Liver (tissue), 9 donors: ENCODE measurements around the gene CYP4V2. TPM values are rescaled to one million over a fixed set of nuclear protein-coding genes. Genes with fewer than 3 reads are reported as not detected.
A peak's percentile ranks its signal among the peaks of the same experiment; 100 is the strongest.

Experiments
- DNase-seq: peaks from one replicate; pipeline ENCODE4 v3.0.0-alpha.2; 2017; ENCODE audit warnings: low spot score
- H3K27ac ChIP-seq, 2 donors: one replicate each; pipeline ENCODE4 v1.7.0; 2013; ENCODE audit warnings: inconsistent platforms in 2 of 2, low read length in 2 of 2, control low read depth in 1 of 2, low read depth in 1 of 2, mild to moderate bottlenecking in 1 of 2
- H3K27me3 ChIP-seq, 4 donors: one replicate each; pipeline versions ENCODE4 v1.6.1 to v1.7.0; 2013; ENCODE audit warnings: low read length in 3 of 4, inconsistent platforms in 1 of 4, mild to moderate bottlenecking in 1 of 4, moderate library complexity in 1 of 4; ENCODE audit not compliant: control insufficient read depth in 4 of 4, insufficient read depth in 4 of 4
- H3K36me3 ChIP-seq, 4 donors: one replicate each; pipeline versions ENCODE4 v1.6.1 to v1.7.0; 2013; ENCODE audit warnings: low read length in 3 of 4, mild to moderate bottlenecking in 3 of 4, low read depth in 1 of 4, moderate library complexity in 1 of 4; ENCODE audit not compliant: control insufficient read depth in 4 of 4, insufficient read depth in 3 of 4
- H3K4me1 ChIP-seq, 4 donors: one replicate each; pipeline versions ENCODE4 v1.6.1 to v1.7.0; 2013; ENCODE audit warnings: low read length in 3 of 4, mild to moderate bottlenecking in 3 of 4, moderate library complexity in 1 of 4; ENCODE audit not compliant: control insufficient read depth in 4 of 4, insufficient read depth in 4 of 4
- H3K4me3 ChIP-seq, 3 donors: one replicate each; pipeline versions ENCODE4 v1.6.1 to v1.7.0; 2013; ENCODE audit warnings: low read length in 3 of 3, control low read depth in 1 of 3, low read depth in 1 of 3, mild to moderate bottlenecking in 1 of 3
- H3K9ac ChIP-seq, 2 donors: one replicate each; pipeline ENCODE4 v1.7.0; 2013; ENCODE audit warnings: low read length in 2 of 2, mild to moderate bottlenecking in 2 of 2, moderate library complexity in 2 of 2, control low read depth in 1 of 2, low read depth in 1 of 2
- H3K9me3 ChIP-seq, 4 donors: one replicate each; pipeline versions ENCODE4 v1.6.1 to v1.7.0; 2013; ENCODE audit warnings: low read length in 3 of 4; ENCODE audit not compliant: control insufficient read depth in 4 of 4
- FOXA1 ChIP-seq: IDR thresholded peaks from 2 replicates; pipeline ENCODE4 v1.6.1; 2016; ENCODE audit warnings: antibody characterized with exemption
- FOXA2 ChIP-seq: IDR thresholded peaks from 2 replicates; pipeline ENCODE4 v1.6.1; 2016; ENCODE audit warnings: antibody characterized with exemption
- GABPA ChIP-seq, 2 donors: IDR thresholded peaks in 1 of 2; conservative IDR thresholded peaks in 1 of 2; 2 replicates each; pipeline ENCODE4 v1.6.1; 2016; ENCODE audit warnings: antibody characterized with exemption in 2 of 2, mild to moderate bottlenecking in 1 of 2, moderate library complexity in 1 of 2
- HNF4A ChIP-seq, 2 donors: conservative IDR thresholded peaks; 2 replicates each; pipeline ENCODE4 v1.6.1; 2016; ENCODE audit warnings: antibody characterized with exemption in 2 of 2, mild to moderate bottlenecking in 2 of 2
- HNF4G ChIP-seq: IDR thresholded peaks from 2 replicates; pipeline ENCODE4 v1.6.1; 2016; ENCODE audit warnings: antibody characterized with exemption
- JUND ChIP-seq, 2 donors: IDR thresholded peaks; 2 replicates each; pipeline ENCODE4 v1.6.1; 2016; ENCODE audit warnings: antibody characterized with exemption in 2 of 2
- NR2F2 ChIP-seq: IDR thresholded peaks from 2 replicates; pipeline ENCODE4 v1.6.1; 2016; ENCODE audit warnings: antibody characterized with exemption
- RAD21 ChIP-seq, 2 donors: IDR thresholded peaks; 2 replicates each; pipeline ENCODE4 v1.6.1; 2016; ENCODE audit warnings: antibody characterized with exemption in 2 of 2, mild to moderate bottlenecking in 2 of 2
- RXRA ChIP-seq, 2 donors: IDR thresholded peaks; 2 replicates each; pipeline ENCODE4 v1.6.1; 2017 to 2018; ENCODE audit warnings: antibody characterized with exemption in 2 of 2, mild to moderate bottlenecking in 1 of 2
- SP1 ChIP-seq: IDR thresholded peaks from 2 replicates; pipeline ENCODE4 v1.6.1; 2018; ENCODE audit warnings: antibody characterized with exemption, mild to moderate bottlenecking
- TAF1 ChIP-seq: conservative IDR thresholded peaks from 2 replicates; pipeline ENCODE4 v1.6.1; 2016; ENCODE audit warnings: antibody characterized with exemption, mild to moderate bottlenecking
- YY1 ChIP-seq: IDR thresholded peaks from 2 replicates; pipeline ENCODE4 v1.6.1; 2016; ENCODE audit warnings: antibody characterized with exemption, mild to moderate bottlenecking
- WGBS: extraction: QIAGEN DNeasy Blood & Tissue Kit; methylation state at CpG from one replicate; pipeline ENCODE4 v1.1.7; 2013; 5-methylcytosine and 5-hydroxymethylcytosine counted together
- polyA plus RNA-seq, 2 donors: library from polyadenylated mRNA; stranded (reverse) in 1 of 2; unstranded in 1 of 2; fragments of 200-250 nt in 1 of 2; fragments of >200 nt in 1 of 2; fragmentation: Nextera tagmentation in 1 of 2; extraction: Ambion mirVana in 1 of 2; gene quantifications; one replicate each; pipeline versions ENCODE4 v1.2.1 to v1.2.3, GENCODE V29; 2013 to 2015
- total RNA-seq, 2 donors: library from RNA; depleted of rRNA; stranded (reverse); fragments of >200 nt; gene quantifications; one replicate each; pipeline ENCODE4 v1.2.3, GENCODE V29; 2014
- TF ChIP-seq, protein P1 (sequence below): IDR thresholded peaks from 2 replicates; pipeline ENCODE4 v1.6.1; 2016; ENCODE audit warnings: antibody characterized with exemption
- TF ChIP-seq, protein P2 (sequence below): IDR thresholded peaks from 2 replicates; pipeline ENCODE4 v1.6.1; 2016; ENCODE audit warnings: antibody characterized with exemption, mild to moderate bottlenecking
- TF ChIP-seq, protein P3 (sequence below): IDR thresholded peaks from 2 replicates; pipeline ENCODE4 v1.6.1; 2016; ENCODE audit warnings: antibody characterized with exemption
- TF ChIP-seq, protein P4 (sequence below): fragments of 150-350 bp; IDR thresholded peaks from 2 replicates; pipeline ENCODE4 v1.5.1; 2017; ENCODE audit warnings: improper control_type of control experiment, low read depth, low read length; ENCODE audit not compliant: missing input control
- donor health status: healthy.
- donor health status: healthy.
- donor health status: healthy.
- donor health status: healthy.
- donor health status: healthy.

Gene CYP4V2
- total and polyA plus RNA-seq, 4 donors, result 27.9 to 119 (median 35.1) TPM

DNA sequence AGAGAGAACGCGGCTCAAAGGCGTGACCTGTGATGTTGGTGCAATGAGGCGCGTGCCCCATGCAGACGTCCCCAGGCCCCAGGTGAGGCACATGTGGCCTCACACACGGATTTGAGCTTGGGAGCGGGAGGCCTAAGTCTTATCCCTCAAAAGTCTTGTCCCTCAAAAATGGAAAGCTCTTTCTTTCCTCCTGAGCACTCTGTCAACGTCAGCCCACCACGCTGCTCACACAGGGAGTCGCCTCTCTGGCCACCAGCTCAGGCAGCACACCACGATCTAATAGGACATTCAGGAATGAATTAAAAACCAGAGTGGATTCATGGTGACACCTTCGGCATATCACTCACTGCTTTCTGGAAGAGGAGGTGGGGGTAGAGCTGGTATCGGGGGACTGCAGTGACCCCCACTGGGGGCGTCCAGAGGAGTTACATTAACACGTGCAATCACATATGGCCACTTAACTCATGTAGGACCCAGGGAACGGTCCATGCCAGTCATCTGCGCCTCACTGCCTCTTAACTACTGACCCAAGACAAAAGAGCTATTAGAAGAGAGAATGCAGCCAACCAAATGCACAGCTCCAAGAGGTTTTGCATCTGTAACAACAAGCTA lies 21.9 kb upstream of the CYP4V2 start:
- Histone ChIP-seq H3K36me3 (no peaks in the 10 kb centered on the region), H3K9me3 (no peaks in the 10 kb centered on the region), H3K27me3 (no peaks in the 10 kb centered on the region), H3K4me1 (peaks cover 7 to 46% (median 32%) of the 10 kb centered on the region in 4 donors), H3K4me3 (no peak overlapping the region), H3K9ac (no peak overlapping the region), H3K27ac (peak overlapping the region in 1 of 2 donors; percentile 4)
- TF ChIP-seq HNF4A (conservative IDR thresholded peaks at IDR 0.05) (no peak), HNF4G (no peak), YY1 (no peak)
- TF ChIP-seq, protein P1, sequence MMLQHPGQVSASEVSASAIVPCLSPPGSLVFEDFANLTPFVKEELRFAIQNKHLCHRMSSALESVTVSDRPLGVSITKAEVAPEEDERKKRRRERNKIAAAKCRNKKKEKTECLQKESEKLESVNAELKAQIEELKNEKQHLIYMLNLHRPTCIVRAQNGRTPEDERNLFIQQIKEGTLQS, result no peak
- TF ChIP-seq, protein P2, sequence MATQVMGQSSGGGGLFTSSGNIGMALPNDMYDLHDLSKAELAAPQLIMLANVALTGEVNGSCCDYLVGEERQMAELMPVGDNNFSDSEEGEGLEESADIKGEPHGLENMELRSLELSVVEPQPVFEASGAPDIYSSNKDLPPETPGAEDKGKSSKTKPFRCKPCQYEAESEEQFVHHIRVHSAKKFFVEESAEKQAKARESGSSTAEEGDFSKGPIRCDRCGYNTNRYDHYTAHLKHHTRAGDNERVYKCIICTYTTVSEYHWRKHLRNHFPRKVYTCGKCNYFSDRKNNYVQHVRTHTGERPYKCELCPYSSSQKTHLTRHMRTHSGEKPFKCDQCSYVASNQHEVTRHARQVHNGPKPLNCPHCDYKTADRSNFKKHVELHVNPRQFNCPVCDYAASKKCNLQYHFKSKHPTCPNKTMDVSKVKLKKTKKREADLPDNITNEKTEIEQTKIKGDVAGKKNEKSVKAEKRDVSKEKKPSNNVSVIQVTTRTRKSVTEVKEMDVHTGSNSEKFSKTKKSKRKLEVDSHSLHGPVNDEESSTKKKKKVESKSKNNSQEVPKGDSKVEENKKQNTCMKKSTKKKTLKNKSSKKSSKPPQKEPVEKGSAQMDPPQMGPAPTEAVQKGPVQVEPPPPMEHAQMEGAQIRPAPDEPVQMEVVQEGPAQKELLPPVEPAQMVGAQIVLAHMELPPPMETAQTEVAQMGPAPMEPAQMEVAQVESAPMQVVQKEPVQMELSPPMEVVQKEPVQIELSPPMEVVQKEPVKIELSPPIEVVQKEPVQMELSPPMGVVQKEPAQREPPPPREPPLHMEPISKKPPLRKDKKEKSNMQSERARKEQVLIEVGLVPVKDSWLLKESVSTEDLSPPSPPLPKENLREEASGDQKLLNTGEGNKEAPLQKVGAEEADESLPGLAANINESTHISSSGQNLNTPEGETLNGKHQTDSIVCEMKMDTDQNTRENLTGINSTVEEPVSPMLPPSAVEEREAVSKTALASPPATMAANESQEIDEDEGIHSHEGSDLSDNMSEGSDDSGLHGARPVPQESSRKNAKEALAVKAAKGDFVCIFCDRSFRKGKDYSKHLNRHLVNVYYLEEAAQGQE, result no peak
- no peak for DNase-seq
- WGBS, result 90% methylated on average over 18 of the region's 18 CpGs

DNA sequence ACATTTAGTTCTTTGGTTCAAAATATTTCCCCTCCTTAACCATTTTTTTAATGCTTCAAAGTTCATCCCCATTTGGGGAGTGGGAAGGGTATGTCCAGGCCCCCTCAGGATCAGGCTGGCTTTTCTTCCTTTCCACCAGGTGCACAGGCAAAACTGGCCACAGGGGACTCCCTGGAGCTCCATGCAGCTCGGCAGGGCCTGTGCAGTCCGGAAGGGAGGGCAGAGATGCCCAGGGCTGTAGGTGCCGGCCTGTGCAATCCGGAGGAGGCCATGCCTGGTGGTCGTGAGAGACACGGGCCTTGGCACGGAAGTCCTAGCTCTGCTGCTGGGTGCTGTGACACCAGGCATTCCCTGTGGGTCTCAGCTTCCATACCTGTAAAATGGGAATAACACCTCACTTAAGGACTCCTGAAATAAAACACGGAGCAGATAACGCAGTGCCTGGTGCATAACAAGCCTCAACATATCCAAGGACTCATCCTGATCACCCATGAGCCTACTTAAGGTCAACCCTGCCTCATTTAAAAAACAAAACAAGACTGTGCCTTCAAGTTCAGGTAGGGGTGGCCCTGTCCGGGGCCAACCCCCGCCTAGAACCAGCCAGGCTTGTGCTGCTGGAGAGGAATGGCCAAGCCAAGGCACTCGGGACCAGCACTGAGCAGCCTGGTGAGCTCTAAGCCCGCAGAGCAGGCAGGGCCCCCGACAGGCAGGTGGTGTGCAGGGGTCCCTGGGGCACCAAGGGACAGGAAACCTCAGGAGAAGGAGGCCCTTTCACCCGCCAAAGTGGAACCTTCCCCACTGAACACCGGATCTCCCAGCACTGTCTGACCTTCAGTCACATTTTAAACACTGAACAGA lies 21.2 kb upstream of the CYP4V2 start:
- no peak for DNase-seq
- Histone ChIP-seq H3K27ac (no peak overlapping the region), H3K4me1 (peaks cover 7 to 45% (median 31%) of the 10 kb centered on the region in 4 donors), H3K36me3 (no peaks in the 10 kb centered on the region), H3K9me3 (no peaks in the 10 kb centered on the region), H3K4me3 (no peak overlapping the region), H3K27me3 (no peaks in the 10 kb centered on the region), H3K9ac (no peak overlapping the region)
- TF ChIP-seq RAD21 (IDR thresholded peaks at IDR 0.05), result peak in 1 of 2 donors; percentile 44
- TF ChIP-seq SP1, result no peak
- 88% methylated on average over 16 of the region's 16 CpGs for WGBS

DNA sequence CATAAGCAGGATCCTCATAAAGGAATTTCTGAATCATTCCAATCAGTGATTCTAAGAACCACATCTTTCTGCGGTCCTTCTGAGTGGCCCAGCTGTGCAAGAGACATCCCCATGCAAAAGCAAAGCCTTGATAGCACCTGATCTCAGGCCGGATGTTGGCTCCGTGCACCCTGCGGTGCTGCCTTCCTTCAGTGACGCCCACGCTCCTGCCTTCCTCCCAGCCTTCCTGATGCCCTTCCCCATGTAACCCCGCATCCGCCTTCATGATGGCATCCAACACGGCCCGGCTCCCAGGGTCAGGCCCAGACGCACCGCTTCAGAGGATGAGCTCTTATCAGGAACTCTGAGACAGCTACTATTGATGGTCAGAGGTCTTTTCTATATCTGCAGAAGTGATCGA lies 20.4 kb upstream of the CYP4V2 start:
- no peak for DNase-seq
- H3K9me3 ChIP-seq, result no peaks in the 10 kb centered on the region
- H3K4me1 ChIP-seq, result peaks cover 7 to 37% (median 26%) of the 10 kb centered on the region in 4 donors
- H3K27me3 ChIP-seq, result no peaks in the 10 kb centered on the region
- H3K27ac ChIP-seq, result no peak overlapping the region
- no peak overlapping the region for H3K4me3 ChIP-seq
- 85% methylated on average over 13 of the region's 13 CpGs for WGBS
- H3K9ac ChIP-seq, result no peak overlapping the region
- H3K36me3 ChIP-seq, result no peaks in the 10 kb centered on the region
- TF ChIP-seq TAF1, result no peak
- no peak for TF ChIP-seq HNF4G
- no peak for TF ChIP-seq SP1
- TF ChIP-seq, protein P1, result no peak
- TF ChIP-seq, protein P3, sequence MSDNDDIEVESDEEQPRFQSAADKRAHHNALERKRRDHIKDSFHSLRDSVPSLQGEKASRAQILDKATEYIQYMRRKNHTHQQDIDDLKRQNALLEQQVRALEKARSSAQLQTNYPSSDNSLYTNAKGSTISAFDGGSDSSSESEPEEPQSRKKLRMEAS, result no peak
- TF ChIP-seq YY1, result no peak
- TF ChIP-seq NR2F2, result no peak
- TF ChIP-seq, protein P4, sequence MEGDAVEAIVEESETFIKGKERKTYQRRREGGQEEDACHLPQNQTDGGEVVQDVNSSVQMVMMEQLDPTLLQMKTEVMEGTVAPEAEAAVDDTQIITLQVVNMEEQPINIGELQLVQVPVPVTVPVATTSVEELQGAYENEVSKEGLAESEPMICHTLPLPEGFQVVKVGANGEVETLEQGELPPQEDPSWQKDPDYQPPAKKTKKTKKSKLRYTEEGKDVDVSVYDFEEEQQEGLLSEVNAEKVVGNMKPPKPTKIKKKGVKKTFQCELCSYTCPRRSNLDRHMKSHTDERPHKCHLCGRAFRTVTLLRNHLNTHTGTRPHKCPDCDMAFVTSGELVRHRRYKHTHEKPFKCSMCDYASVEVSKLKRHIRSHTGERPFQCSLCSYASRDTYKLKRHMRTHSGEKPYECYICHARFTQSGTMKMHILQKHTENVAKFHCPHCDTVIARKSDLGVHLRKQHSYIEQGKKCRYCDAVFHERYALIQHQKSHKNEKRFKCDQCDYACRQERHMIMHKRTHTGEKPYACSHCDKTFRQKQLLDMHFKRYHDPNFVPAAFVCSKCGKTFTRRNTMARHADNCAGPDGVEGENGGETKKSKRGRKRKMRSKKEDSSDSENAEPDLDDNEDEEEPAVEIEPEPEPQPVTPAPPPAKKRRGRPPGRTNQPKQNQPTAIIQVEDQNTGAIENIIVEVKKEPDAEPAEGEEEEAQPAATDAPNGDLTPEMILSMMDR, result no peak
- TF ChIP-seq RXRA (IDR thresholded peaks at IDR 0.05), result no peak
- TF ChIP-seq, protein P2, result no peak
- no peak for TF ChIP-seq FOXA1
- no peak for TF ChIP-seq FOXA2
- no peak for TF ChIP-seq JUND (IDR thresholded peaks at IDR 0.05)
- TF ChIP-seq RAD21 (IDR thresholded peaks at IDR 0.05), result no peak
- TF ChIP-seq GABPA (IDR thresholded peaks at IDR 0.05 in 1 of 2, conservative IDR thresholded peaks at IDR 0.05 in 1 of 2), result no peak
